GM12865 (cell line): ENCODE data around the gene TBK1.

Experiments used
- DNase-seq: peaks from one replicate; pipeline ENCODE4 v3.0.0; 2010; ENCODE audit warnings: low read depth
- H3K4me3 ChIP-seq: 2 replicates; pipeline ENCODE4 v1.5.1; 2011; ENCODE audit warnings: mild to moderate bottlenecking, low read depth, low read length, control low read depth
- CTCF ChIP-seq: IDR thresholded peaks from 2 replicates; pipeline ENCODE4 v1.5.1; 2011; ENCODE audit warnings: low read length, control low read depth, low read depth, inconsistent platforms; ENCODE audit not compliant: insufficient read depth; ENCODE audit errors: missing control alignments

Gene TBK1

GRCh38 chr12:64491718-64492117 is 39.8 kb downstream of the TBK1 start:
- DNase-seq, result no peak
- TF ChIP-seq CTCF, result no peak
- H3K4me3 ChIP-seq, result no peak overlapping the region

GRCh38 chr12:64493513-64493912 is 41.6 kb downstream of the TBK1 start:
- DNase-seq, result no peak
- TF ChIP-seq CTCF, result no peak
- H3K4me3 ChIP-seq, result no peak overlapping the region

GRCh38 chr12:64494998-64495729 is 43.2 kb downstream of the TBK1 start:
- no peak for DNase-seq
- no peak for TF ChIP-seq CTCF
- no peak overlapping the region for H3K4me3 ChIP-seq

- TF ChIP-seq CTCF, result no peak
- DNase-seq, result no peak
- H3K4me3 ChIP-seq, result no peak overlapping the region
Observed at GRCh38 chr12:64496839-64497400, 45.0 kb downstream of the TBK1 start.

- H3K4me3 ChIP-seq, result no peak overlapping the region
- no peak for DNase-seq
- TF ChIP-seq CTCF, result no peak
Observed at GRCh38 chr12:64497484-64497883, 45.6 kb downstream of the TBK1 start.

- H3K4me3 ChIP-seq, result no peak overlapping the region
- no peak for TF ChIP-seq CTCF
- DNase-seq, result no peak
Observed at GRCh38 chr12:64497903-64498302, 46.0 kb downstream of the TBK1 start.

- no peak for DNase-seq
- TF ChIP-seq CTCF, result no peak
- H3K4me3 ChIP-seq, result no peak overlapping the region
Observed at GRCh38 chr12:64500394-64500793, 48.5 kb downstream of the TBK1 start.
